HL-60 (cell line): ENCODE data around the gene TENT4A.

Experiments
- DNase-seq, 2 experiments: peaks; one replicate each; pipeline ENCODE4 v3.0.0-alpha.2; 2010 to 2020; ENCODE audit warnings: low read depth in 1 of 2, low spot score in 1 of 2
- H3K27ac ChIP-seq: fragments of 250-450 bp; sonication (Bioruptor Pico); replicated peaks from 2 replicates; pipeline ENCODE4 v1.5.1; 2020; ENCODE audit warnings: mild to moderate bottlenecking, moderate library complexity
- H3K27me3 ChIP-seq: fragments of 250-450 bp; sonication (Bioruptor Pico); 2 replicates; pipeline ENCODE4 v1.5.1; 2021; ENCODE audit warnings: mild to moderate bottlenecking, moderate library complexity; ENCODE audit not compliant: insufficient read depth, poor library complexity, severe bottlenecking
- H3K4me3 ChIP-seq: replicated peaks from 2 replicates; pipeline ENCODE4 v1.5.1; 2011; ENCODE audit warnings: mild to moderate bottlenecking, control low read depth, low read length; ENCODE audit not compliant: insufficient read depth
- GABPA ChIP-seq: IDR thresholded peaks from 2 replicates; pipeline ENCODE4 v1.6.1; 2012; ENCODE audit warnings: low read depth
- POLR2AphosphoS5 ChIP-seq: IDR thresholded peaks from 2 replicates; pipeline ENCODE4 v1.6.1; 2012; ENCODE audit warnings: low read depth
- SPI1 ChIP-seq: IDR thresholded peaks from 2 replicates; pipeline ENCODE4 v1.6.1; 2012; ENCODE audit warnings: low read depth, mild to moderate bottlenecking, borderline replicate concordance
- TF ChIP-seq, protein P1 (sequence below): IDR thresholded peaks from 2 replicates; pipeline ENCODE4 v1.6.1; 2012; ENCODE audit warnings: low read depth; ENCODE audit not compliant: insufficient replicate concordance
- TF ChIP-seq, protein P2 (sequence below): IDR thresholded peaks from one replicate; pipeline ENCODE4 v1.5.1; 2011; ENCODE audit warnings: low read length, control low read depth, inconsistent platforms; ENCODE audit not compliant: insufficient read depth

Gene TENT4A

DNA sequence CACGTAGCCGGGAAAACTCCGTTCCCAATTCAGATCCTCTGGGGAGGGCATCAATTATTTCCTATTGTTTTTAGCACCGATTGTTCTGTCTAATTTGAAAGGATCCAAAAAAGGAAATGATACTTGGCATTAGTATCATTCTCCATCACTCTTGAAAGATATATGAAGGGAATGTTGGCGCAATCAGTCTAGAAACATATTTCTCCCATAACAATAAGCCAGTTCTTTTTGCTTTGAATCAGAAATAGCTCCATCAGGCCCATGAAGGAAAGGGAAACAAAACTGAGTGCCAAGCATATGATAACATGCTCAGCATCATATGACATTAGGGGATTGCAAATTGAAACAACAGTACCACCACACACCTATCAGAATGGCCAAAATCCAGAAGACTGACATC lies 40.2 kb upstream of the TENT4A start:
- no peak overlapping the region for H3K4me3 ChIP-seq
- H3K27me3 ChIP-seq: no peaks in the 10 kb centered on the region
- H3K27ac ChIP-seq: no peak overlapping the region
- TF ChIP-seq POLR2AphosphoS5 (no peak), SPI1 (no peak), GABPA (no peak)
- TF ChIP-seq, protein P1, sequence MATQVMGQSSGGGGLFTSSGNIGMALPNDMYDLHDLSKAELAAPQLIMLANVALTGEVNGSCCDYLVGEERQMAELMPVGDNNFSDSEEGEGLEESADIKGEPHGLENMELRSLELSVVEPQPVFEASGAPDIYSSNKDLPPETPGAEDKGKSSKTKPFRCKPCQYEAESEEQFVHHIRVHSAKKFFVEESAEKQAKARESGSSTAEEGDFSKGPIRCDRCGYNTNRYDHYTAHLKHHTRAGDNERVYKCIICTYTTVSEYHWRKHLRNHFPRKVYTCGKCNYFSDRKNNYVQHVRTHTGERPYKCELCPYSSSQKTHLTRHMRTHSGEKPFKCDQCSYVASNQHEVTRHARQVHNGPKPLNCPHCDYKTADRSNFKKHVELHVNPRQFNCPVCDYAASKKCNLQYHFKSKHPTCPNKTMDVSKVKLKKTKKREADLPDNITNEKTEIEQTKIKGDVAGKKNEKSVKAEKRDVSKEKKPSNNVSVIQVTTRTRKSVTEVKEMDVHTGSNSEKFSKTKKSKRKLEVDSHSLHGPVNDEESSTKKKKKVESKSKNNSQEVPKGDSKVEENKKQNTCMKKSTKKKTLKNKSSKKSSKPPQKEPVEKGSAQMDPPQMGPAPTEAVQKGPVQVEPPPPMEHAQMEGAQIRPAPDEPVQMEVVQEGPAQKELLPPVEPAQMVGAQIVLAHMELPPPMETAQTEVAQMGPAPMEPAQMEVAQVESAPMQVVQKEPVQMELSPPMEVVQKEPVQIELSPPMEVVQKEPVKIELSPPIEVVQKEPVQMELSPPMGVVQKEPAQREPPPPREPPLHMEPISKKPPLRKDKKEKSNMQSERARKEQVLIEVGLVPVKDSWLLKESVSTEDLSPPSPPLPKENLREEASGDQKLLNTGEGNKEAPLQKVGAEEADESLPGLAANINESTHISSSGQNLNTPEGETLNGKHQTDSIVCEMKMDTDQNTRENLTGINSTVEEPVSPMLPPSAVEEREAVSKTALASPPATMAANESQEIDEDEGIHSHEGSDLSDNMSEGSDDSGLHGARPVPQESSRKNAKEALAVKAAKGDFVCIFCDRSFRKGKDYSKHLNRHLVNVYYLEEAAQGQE: no peak
- TF ChIP-seq, protein P2, sequence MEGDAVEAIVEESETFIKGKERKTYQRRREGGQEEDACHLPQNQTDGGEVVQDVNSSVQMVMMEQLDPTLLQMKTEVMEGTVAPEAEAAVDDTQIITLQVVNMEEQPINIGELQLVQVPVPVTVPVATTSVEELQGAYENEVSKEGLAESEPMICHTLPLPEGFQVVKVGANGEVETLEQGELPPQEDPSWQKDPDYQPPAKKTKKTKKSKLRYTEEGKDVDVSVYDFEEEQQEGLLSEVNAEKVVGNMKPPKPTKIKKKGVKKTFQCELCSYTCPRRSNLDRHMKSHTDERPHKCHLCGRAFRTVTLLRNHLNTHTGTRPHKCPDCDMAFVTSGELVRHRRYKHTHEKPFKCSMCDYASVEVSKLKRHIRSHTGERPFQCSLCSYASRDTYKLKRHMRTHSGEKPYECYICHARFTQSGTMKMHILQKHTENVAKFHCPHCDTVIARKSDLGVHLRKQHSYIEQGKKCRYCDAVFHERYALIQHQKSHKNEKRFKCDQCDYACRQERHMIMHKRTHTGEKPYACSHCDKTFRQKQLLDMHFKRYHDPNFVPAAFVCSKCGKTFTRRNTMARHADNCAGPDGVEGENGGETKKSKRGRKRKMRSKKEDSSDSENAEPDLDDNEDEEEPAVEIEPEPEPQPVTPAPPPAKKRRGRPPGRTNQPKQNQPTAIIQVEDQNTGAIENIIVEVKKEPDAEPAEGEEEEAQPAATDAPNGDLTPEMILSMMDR: no peak
- DNase-seq: no peak

DNA sequence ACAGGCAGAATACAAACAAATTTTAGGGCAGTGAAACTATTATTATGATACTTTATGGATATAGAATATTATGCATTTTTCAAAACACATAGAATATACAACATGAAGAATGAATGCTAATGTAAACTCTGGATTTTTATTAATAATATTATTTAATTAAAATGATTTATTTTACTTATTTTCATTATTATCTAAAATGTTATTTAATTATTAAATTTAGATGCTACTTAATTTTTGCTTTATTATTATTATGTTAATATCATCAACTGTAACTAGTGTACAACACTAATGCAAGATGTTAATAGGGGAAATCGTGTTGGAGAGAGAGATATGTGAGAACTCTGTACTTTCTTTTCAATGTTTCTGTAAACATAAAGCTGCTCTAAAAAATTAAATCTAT lies 39.3 kb upstream of the TENT4A start:
- H3K4me3 ChIP-seq: no peak overlapping the region
- H3K27me3 ChIP-seq: no peaks in the 10 kb centered on the region
- no peak overlapping the region for H3K27ac ChIP-seq

DNA sequence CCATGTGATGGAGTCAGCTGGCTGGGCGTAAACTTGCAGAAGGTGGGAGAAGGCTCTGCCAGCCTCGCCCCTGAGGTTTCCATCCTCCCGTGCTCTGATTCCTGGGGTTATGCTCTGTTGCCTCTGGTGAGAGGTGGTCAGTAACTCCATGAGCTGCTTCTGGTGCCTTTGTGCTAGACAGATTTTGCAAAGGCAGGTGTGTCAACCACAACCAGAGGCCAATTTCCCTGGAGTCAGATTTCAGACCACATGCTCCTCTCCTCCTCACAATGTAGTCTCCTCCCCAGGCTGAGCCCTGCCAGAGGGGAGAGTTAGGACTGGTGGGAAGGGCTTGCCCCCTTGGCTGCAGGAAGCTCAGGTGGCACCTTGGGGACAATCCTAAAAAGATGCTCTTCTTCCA lies 38.8 kb upstream of the TENT4A start:
- H3K27me3 ChIP-seq: no peaks in the 10 kb centered on the region
- TF ChIP-seq, protein P2: no peak
- TF ChIP-seq, protein P1: no peak
- TF ChIP-seq POLR2AphosphoS5 (no peak), GABPA (no peak), SPI1 (no peak)
- no peak overlapping the region for H3K27ac ChIP-seq
- no peak overlapping the region for H3K4me3 ChIP-seq
- DNase-seq: no peak

More for the DNA sequence above, 39.3 kb upstream of the TENT4A start:
- TF ChIP-seq SPI1: no peak
- TF ChIP-seq, protein P2: no peak
- no peak for TF ChIP-seq POLR2AphosphoS5
- TF ChIP-seq GABPA: no peak
- no peak for DNase-seq

DNA sequence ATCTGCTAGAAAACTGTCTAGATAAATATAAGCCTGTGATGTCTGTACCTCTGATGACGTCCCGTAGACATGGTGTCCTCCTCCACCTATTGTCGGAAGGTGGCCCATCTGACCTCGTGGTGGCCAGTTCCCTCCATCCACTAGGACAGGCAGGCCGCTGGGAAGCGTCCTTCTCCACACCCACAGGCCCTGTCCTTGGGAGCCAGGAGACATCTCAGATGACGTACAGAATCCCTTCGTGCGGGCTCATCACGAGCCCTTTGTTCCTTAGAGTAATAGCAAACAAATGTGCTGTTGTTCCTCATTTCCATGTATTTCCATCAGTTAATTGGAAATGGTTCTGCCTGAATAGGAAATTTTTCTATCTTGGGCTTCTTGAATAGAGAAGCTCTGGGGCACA lies 38.3 kb upstream of the TENT4A start:
- H3K4me3 ChIP-seq: no peak overlapping the region
- no peaks in the 10 kb centered on the region for H3K27me3 ChIP-seq
- TF ChIP-seq SPI1 (no peak), POLR2AphosphoS5 (no peak)
- no peak overlapping the region for H3K27ac ChIP-seq
- no peak for DNase-seq
